Limb (tissue), 2 donors: Measurements from ENCODE around the gene PPP6R3.
"Not testable (repeated sequence)": the region's sequence is repeated elsewhere in the genome, so short reads cannot be mapped to it uniquely, and the experiment has no call there.

Source experiments
- DNase-seq, 2 donors: peaks; one replicate each; pipeline ENCODE4 v3.0.0-alpha.2; 2016; ENCODE audit errors: extremely low spot score in 2 of 2

PPP6R3 gene

DNA sequence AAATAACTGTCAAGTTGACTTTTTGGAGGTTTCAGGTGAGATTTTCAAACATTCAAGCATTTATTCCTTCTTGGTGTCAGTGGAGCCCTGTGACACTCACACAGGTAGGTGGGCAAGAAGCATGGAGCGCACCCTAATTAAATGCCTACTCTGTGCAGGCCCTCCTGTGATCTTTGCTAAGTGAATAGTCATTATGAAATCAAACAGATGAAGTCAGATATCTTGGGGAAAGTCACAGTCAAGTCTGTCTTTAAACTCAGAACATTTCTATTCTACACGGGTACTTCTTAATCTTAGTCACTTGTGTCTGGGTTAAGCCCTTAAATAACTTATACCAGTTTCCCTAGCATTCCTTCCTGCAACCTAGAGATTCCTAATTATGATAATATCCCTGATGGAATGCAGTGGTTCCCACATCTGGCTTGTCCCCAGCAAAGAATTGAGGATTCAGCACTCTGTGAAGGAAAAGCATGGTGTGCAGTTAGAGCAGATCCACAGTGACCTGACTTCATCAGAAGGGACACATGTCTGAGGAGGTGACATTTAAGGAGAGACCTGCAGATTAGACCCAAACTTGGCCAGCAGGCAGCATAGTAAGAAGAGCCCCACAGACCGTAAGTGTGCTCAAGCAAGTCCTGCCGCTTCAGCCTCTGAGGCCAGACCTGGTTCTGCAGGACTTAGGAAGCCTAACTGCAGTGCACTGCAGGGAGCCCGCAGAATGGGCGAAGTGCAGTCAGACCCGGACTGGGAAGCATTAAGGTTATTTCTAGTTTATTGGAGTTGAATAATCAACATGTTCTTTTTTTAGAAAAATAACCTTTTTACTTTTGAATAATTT is 138.5 kb downstream of the PPP6R3 start:
- DNase-seq = no peak

DNA sequence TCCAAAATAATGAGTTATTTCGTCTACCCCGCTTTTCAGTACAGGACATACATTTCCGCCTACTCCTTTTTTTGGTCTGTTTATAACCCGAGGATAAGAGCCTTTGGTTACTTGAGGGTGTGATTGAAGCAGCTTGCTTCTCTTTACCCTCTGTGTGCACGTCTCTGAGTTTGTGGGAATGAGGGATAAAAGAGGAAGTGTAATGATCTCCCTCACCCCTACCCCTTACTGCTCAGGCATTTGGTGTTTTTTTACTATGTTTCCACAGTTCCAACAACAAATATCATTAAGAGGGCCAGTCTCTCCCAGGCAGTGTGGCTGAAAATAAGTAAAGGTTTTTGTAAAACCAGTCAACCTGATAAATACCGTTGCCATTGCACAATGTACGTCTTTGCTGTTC is 140.6 kb downstream of the PPP6R3 start:
- DNase-seq = no peak

DNA sequence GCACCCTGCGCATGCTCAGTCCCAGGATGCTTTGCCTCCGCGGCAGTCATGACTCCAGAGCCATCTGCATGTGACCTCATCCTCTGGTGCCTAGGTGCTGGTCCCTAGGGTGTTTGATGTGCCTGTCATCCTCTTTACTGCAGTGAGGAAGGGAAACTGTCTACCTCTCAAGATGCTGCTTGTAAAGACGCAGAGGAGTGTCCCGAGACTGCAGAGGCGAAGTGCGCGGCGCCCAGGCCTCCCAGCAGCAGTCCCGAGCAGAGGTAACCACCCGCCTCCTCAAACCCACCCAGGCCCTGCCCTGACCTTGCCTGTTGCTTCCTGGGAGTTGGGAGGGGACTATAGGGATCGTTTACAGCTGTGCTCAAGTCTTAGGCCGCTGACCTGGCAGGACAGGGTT is 149.2 kb downstream of the PPP6R3 start:
- DNase-seq = no peak

DNA sequence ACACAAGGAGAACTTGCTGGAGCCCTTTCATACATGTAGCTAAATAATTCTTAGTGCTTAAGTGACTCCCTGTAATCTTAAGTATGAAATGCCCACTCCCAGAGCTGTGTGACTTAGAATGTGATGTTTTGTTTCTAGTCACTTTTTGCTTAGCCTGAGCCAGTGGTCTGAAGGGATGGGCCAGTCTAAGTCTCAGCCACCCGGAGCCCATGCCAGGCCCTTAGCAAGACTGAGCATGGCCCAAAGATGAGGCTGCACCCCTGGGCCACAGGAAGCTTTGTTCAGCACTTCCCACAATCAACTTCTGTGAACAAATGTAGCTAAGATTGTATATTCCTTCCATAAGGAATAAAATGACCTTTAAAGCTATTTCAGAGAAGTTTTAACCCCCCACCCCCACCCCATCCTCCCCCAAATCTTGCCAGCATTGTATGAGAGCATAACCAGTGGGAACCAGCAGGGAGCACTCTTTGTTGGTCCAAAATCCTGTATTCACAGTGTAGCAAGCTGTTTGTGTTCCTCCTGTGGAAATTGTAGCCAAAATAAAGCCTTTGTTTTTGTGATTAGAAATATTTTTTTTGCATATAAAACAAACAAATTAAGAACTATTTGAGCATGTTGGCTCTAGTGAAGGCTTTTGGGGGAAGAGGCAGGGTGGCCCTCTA is 150.0 kb downstream of the PPP6R3 start:
- no peak for DNase-seq

DNA sequence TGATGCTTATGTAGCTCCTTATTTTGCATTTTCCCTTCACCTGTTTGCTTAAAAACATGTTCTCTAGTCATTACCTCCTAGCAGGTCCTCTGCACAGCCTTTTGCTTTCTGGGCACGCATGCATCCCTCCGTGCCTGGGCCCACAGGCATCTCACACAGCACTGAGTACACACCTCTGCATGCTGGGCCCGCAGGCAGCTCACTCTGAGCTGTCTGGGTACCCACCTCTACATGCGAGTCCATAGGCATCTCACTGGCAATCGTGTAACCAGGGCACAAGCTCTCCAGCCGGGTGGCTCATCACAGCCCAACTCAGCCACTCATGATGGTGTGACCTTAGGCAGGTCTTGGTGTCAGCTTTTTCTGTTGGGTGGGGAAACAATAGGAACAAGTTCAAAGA is 155.1 kb downstream of the PPP6R3 start:
- DNase-seq = no peak

DNA sequence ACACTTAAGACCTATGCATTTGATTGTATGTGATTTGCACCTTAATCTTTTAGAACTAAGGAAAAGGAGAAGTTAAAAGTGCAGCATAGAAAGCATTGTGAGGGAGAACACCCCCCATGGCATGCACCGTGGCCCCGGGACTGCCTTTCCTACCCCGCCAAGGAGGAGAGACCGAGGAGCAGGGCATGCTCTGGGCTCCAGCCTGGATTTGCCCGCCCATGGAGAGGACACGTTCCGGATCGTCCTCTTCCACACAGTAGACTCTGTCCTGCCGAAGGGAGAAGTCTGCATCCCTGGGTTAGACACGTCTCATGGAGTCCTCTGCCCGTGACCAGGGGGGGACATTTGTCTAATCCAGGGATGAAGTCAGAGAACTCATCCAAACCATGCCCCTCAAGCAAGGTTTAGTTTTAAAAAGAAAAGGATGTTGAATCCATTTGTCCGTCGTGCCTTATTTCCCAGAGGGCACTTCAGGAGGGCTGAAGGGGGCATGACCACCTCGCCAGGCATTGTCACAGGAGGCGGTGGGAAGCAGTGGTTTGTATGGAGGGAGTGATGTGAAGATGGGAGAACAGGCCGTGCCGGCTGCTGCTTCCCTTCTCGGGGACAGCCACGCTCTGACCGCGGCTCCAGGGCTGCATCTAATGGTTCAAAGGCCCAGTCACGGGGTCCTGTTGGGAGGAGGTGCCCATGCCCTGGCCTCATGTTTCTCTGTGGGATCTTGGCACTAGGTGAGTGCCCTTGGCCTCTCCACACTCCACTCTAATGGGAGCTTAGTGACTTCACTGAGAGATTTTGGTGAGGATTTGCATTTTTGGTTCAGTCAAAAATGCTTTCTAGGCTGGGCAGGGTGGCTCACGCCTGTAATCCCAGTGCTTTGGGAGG is 157.6 kb downstream of the PPP6R3 start:
- no peak for DNase-seq

DNA sequence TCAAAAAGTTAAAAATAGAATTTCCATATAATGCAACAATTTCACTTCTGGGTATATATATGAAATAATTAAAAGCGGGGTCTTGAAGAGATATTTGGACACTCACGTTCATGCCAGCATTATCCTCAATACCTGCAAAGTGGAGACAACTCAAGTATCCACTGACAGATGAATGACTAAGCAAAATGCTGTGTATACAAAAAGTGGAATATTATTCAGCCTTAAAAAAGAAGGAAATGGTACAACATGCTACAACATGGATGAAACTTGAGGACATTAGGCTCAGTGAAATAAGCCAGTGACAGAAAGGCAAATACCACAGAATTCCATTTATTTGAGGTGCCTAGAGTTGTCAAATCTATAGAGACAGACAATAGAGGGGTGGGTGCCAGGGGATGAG is 161.3 kb downstream of the PPP6R3 start:
- DNase-seq = no peak

DNA sequence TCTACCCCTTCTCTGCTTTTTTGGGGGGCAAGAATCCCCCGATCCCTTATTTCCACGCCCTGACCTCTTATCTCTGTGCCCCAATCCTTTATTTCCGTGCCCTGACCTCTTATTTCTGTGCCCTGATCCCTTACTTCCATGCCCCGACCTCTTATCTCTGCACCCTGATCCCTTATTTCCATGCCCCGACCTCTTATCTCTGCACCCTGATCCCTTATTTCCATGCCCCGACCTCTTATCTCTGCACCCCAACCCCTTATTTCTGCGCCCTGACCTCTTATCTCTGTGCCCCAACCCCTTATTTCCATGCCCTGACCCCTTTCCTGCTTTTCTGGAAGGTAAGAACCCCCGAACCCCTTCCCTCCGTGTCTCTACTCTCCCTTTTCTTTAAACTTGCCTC is 163.2 kb downstream of the PPP6R3 start:
- not testable (repeated sequence) for DNase-seq

DNA sequence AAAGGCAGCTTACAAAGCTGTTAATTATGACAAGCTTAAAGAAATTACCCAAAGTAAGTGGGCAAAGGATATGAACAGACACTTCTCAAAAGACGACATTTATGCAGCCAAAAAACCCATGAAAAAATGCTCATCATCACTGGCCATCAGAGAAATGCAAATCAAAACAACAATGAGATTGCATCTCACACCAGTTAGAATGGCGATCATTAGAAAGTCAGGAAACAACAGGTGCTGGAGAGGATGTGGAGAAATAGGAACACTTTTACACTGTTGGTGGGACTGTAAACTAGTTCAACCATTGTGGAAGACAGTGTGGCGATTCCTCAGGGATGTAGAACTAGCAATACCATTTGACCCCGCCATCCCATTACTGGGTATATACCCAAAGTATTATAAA is 164.5 kb downstream of the PPP6R3 start:
- DNase-seq = not testable (repeated sequence)

DNA sequence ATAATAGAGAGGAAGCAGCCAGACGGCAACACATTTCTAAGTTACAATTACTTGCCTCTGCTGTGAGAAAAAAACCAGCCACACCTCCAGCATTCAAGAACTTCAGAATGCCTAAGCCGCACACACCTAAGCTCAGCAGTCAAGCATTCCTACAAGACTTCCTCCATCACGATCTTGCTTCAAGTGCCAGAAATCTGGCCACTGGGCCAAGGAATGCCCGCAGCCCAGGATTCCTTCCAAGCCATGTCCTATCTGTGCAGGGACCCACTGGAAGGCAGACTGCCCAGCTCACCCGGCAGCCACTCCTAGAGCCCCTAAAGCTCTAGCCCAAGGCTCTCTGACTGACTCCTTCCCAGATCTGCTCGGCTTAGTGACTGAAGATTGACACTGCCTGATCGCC is 165.7 kb downstream of the PPP6R3 start:
- not testable (repeated sequence) for DNase-seq

DNA sequence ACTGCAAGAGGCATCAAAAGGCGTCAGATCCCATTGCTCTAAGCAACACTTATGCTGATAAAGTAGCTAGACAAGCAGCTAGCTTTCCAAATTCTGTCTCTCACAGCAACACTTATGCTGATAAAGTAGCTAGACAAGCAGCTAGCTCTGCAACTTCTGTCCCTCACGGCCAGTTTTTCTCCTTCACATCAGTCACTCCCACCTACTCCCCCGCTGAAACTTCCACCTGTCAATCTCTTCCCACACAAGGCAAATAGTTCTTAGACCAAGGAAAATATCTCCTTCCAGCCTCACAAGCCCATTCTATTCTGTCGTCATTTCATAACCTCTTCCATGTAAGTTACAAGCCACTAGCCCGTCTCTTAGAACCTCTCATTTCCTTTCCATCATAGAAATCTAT is 168.3 kb downstream of the PPP6R3 start:
- not testable (repeated sequence) for DNase-seq

DNA sequence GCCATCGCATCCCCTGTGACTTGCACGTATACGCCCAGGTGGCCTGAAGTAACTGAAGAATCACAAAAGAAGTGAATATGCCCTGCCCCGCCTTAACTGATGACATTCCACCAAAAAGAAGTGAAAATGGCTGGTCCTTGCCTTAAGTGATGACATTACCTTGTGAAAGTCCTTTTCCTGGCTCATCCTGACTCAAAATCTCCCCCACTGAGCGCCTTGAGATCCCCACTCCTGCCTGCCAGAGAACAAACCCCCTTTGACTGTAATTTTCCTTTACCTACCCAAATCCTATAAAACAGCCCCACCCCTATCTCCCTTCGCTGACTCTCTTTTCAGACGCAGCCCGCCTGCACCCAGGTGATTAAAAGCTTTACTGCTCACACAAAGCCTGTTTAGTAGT is 171.8 kb downstream of the PPP6R3 start:
- DNase-seq = not testable (repeated sequence)

DNA sequence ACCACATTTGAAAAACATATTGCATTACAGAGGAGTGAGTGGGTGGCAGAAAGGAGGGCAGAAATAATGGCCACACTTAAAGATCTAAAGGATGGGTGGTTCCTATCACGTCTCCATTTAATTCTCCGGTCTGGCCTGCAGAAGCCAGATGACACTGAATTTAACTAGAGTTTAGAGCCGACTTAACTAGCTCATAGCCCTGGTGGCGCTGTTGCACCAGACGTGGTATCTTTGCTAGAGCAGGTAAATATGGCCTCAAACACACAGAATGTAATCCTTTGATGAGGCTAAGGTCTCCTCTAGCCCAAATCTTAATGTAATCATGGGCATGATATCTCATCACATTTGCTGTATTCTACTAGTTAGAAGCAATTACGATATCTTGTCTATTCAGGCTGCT is 172.2 kb downstream of the PPP6R3 start:
- DNase-seq = no peak

DNA sequence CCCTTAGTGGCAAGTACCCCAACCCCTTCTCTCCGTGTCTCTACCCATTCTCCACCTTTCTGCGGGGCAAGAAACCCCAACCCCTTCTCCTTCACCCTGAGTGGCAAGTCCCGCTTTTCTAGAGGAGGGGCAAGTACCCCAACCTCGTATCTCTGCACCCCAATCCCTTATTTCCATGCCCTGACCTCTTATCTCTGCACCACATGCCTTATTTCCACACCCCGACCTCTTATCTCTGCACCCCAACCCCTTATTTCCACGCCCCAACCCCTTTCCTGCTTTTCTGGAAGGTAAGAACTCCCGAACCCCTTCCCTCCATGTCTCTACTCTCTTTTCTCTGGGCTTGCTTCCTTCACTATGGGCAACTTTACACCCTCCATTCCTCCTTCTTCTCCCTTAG is 174.1 kb downstream of the PPP6R3 start:
- not testable (repeated sequence) for DNase-seq

DNA sequence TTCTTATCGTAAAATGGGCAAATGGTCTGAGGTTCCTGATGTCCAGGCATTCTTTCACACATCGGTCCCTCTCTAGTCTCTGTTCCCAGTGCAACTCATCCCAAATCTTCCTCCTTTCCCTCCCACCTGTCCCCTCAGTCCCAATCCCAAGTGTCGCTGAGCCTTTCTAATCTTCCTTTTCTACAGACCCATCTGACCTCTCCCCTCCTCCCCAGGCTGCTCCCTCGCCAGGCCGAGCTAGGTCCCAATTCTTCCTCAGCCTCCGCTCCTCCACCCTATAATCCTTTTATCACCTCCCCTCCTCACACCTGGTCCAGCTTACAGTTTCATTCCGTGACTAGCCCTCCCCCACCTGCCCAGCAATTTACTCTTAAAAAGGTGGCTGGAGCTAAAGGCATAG is 174.6 kb downstream of the PPP6R3 start:
- not testable (repeated sequence) for DNase-seq

DNA sequence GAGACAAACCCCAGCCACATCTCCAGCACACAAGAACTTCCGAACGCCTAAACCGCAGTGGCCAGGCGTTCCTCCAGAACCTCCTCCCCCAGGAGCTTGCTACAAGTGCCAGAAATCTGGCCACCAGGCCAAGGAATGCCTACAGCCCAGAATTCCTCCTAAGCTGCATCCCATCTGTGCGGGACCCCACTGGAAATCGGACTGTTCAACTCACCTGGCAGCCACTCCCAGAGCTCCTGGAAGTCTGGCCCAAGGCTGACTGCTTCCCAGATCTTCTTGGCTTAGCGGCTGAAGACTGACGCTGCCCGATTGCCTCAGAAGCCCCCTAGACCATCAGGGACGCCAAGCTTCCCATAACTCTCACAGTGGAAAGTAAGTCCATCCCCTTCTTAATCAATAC is 175.3 kb downstream of the PPP6R3 start:
- not testable (repeated sequence) for DNase-seq

DNA sequence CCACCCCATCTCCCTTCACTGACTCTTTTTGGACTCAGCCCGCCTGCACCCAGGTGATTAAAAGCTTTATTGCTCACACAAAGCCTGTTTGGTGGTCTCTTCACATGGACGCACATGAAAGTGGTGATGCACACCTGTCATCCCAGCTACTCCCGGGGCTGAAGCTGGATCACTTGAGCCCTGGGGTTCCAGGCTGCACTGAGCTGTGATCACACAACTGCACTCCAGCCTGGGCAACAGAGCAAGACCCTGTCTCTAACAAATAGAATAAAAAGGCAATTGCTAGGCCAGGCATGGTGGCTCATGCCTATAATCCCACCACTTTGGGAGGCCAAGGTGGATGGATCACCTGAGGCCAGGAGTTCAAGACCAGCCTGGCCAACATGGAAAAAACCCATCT is 178.8 kb downstream of the PPP6R3 start:
- not testable (repeated sequence) for DNase-seq

DNA sequence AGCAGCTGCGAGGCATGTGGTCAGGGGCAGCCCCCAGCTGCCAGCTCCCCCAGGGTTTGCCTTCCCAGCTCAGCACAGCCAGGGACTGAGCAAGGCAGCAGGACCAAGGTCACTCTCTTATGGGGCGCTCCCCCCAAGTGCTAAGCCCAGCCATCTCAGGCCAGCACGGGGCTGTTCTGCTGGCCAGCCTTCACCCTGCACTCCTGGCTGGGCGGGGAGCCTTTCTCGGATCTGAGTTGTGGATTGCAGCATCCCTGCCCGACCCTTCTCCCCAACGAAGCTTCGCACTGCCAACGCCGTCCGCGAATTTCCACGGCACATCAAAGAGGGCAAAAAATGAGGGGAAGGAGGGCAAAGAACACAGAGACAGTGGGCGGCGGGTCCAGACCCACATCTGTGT is 181.3 kb downstream of the PPP6R3 start:
- DNase-seq = no peak

DNA sequence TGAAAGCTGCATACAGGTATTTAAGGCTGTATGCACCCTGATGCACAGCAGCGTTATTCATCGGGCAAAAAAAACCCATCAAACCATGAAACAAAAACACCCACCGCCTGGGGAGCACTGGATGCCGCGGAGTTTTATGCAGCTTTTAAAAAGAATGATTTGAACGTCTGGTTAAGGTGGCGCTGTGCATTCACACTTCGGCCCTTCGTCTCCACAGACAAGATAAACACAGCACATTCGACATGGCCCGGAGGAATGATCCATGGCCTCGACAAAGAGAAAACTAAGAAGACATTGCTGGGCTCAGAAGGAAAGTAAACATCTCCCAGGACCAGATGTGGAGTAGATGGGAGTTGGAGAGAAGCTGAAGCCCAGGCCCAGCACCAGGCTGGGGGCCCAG is 183.0 kb downstream of the PPP6R3 start:
- no peak for DNase-seq

DNA sequence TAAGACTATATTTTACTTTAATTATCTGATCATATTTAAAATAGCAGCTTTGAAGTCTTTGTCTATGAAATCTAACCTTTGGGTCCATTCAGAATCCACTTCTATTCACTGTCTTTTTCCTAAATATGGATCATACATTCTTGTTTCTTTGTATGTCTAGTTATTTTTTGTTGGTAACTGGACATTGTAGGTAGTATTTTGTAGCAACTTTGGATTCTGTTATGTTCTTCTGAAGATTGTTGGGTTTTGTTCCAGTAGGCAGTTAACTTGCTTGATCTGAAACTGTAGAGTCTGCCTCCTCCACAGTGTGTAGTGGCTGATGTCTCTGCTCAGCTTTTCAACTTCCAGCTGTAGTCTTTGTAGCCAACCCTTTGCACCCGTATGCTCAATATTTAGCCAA is 186.3 kb downstream of the PPP6R3 start:
- DNase-seq = no peak

DNA sequence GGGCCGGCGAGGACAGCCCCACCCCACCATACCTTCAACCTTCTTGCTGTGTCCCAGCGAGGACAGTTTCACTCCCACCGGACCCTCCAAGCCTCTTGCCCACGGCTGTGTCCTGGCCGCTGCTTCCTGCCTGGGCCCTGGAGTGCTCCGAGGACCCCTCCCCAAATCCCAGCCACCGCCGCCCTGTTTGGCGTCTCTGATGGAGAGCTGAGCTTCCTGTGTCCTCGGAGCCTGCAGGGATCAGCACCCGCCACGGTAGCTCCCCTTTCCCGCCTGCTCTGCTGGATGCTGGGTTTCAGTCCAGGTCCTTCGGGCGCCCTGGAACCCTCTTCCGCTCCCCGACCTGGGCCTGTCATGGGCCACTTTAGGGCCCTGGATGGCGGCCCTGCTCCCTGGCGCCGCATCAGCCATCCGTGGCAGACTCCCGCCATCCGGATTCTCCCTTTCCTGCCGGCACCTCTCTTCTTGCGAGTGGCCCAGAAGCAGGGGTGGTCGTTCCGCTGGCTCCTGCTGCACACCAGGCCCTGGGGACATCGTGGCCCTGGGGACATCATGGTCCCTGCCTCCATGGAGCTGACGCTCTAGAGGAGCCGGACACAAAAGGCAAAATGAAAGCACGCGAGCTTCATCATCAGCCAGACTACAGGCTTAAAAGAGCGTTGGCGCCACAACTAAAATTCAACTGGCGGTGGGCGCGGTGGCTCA is 189.5 kb downstream of the PPP6R3 start:
- no peak for DNase-seq
